HG03565 (cell line): ENCODE measurements around the gene ARNT2.
"Not testable (repeated sequence)": the region's sequence is repeated elsewhere in the genome, so short reads cannot be mapped to it uniquely, and the experiment has no call there.

Experiments used
- ATAC-seq: cut with Tn5 transposase; IDR thresholded peaks from one replicate; pipeline ENCODE4 v1.9.1; 2021; ENCODE audit warnings: mild to moderate bottlenecking, moderate library complexity; ENCODE audit not compliant: unreplicated experiment

Gene ARNT2

GRCh38 chr15:80404057-80404760 lies at the start of gene ARNT2:
Gene ARNT2, plus strand, starts transcription at chr15:80404382. Its CDS starts 134 bp downstream, at chr15:80404516.
- ATAC-seq: no peak

- no peak for ATAC-seq
Measured at GRCh38 chr15:80367094-80367493, 37.1 kb upstream of the ARNT2 start.

- ATAC-seq: no peak
Measured at GRCh38 chr15:80367661-80368060, 36.5 kb upstream of the ARNT2 start.

GRCh38 chr15:80371924-80372323 lies 32.3 kb upstream of the ARNT2 start:
- no peak for ATAC-seq

- no peak for ATAC-seq
Measured at GRCh38 chr15:80374441-80374840, 29.7 kb upstream of the ARNT2 start.

- no peak for ATAC-seq
Measured at GRCh38 chr15:80375968-80376891, 28.0 kb upstream of the ARNT2 start.

- ATAC-seq: no peak
Measured at GRCh38 chr15:80379693-80380092, 24.5 kb upstream of the ARNT2 start.

GRCh38 chr15:80380154-80380553 lies 24.0 kb upstream of the ARNT2 start:
- ATAC-seq: no peak

GRCh38 chr15:80382285-80382684 lies 21.9 kb upstream of the ARNT2 start:
- ATAC-seq: no peak

GRCh38 chr15:80384432-80384831 lies 19.8 kb upstream of the ARNT2 start:
- no peak for ATAC-seq

- ATAC-seq: no peak
Measured at GRCh38 chr15:80386151-80386550, 18.0 kb upstream of the ARNT2 start.

- ATAC-seq: no peak
Measured at GRCh38 chr15:80388326-80388725, 15.9 kb upstream of the ARNT2 start.

GRCh38 chr15:80389370-80389769 lies 14.8 kb upstream of the ARNT2 start:
- no peak for ATAC-seq

- not testable (repeated sequence) for ATAC-seq
Measured at GRCh38 chr15:80390942-80391341, 13.2 kb upstream of the ARNT2 start.

GRCh38 chr15:80395616-80396015 lies 8.6 kb upstream of the ARNT2 start:
- ATAC-seq: no peak

GRCh38 chr15:80396096-80396495 lies 8.1 kb upstream of the ARNT2 start:
- ATAC-seq: no peak

- no peak for ATAC-seq
Measured at GRCh38 chr15:80399508-80399907, 4.7 kb upstream of the ARNT2 start.

GRCh38 chr15:80401456-80401855 lies 2.7 kb upstream of the ARNT2 start:
- no peak for ATAC-seq

- ATAC-seq: no peak
Measured at GRCh38 chr15:80402339-80402738, 1.8 kb upstream of the ARNT2 start.

GRCh38 chr15:80403712-80404056 lies 498 bp upstream of the ARNT2 start:
- ATAC-seq: no peak

GRCh38 chr15:80404761-80405553 lies 775 bp downstream of the ARNT2 start:
- ATAC-seq: no peak

- ATAC-seq: no peak
Measured at GRCh38 chr15:80405554-80405850, 1.3 kb downstream of the ARNT2 start.
